Ascending aorta (tissue), 2 donors: ENCODE results near the gene TBX10. TPM values are rescaled to one million over a fixed set of nuclear protein-coding genes. Genes with fewer than 3 reads are reported as not detected.
"Not testable (repeated sequence)": the region's sequence is repeated elsewhere in the genome, so short reads cannot be mapped to it uniquely, and the experiment has no call there.

Experiments
- DNase-seq, 2 donors: peaks; one replicate each; pipeline ENCODE4 v3.0.0-alpha.2; 2019; ENCODE audit warnings: low spot score in 2 of 2
- H3K27ac ChIP-seq, 2 donors: fragments of 200-600 bp; sonication (generic); one replicate each; pipeline ENCODE4 v1.5.1; 2016 to 2017; ENCODE audit warnings: mild to moderate bottlenecking in 1 of 2
- H3K27me3 ChIP-seq: fragments of 200-600 bp; sonication (generic); one replicate; pipeline ENCODE4 v1.5.1; 2017
- H3K36me3 ChIP-seq, 2 donors: fragments of 200-600 bp; sonication (generic); one replicate each; pipeline ENCODE4 v1.5.1; 2016
- H3K4me1 ChIP-seq, 2 donors: fragments of 200-600 bp; sonication (generic); one replicate each; pipeline ENCODE4 v1.5.1; 2016 to 2017; ENCODE audit warnings: mild to moderate bottlenecking in 1 of 2
- H3K4me3 ChIP-seq, 2 donors: fragments of 200-600 bp; sonication (generic); one replicate each; pipeline ENCODE4 v1.5.1; 2016 to 2017; ENCODE audit warnings: mild to moderate bottlenecking in 1 of 2
- H3K9me3 ChIP-seq, 2 donors: fragments of 200-600 bp; sonication (generic); one replicate each; pipeline ENCODE4 v1.5.1; 2016
- intact Hi-C: fragments of 100-400 bp; cut with DNase I; formaldehyde crosslinking; loops from one replicate; pipeline ENCODE4 v1.15.1; 2023
- total RNA-seq: library from RNA; depleted of rRNA; stranded (reverse); fragments of >200 nt; gene quantifications from one replicate; pipeline ENCODE4 v1.1.0, GENCODE V29; 2016
- TF ChIP-seq, protein P1 (sequence below), 3 experiments: fragments of 200-600 bp in 2 of 3; fragments of 450-650 bp in 1 of 3; sonication (generic) in 2 of 3; IDR thresholded peaks; one replicate each; pipeline ENCODE4 v1.5.1; 2016 to 2019; ENCODE audit warnings: antibody characterized with exemption in 3 of 3, mild to moderate bottlenecking in 1 of 3, moderate library complexity in 1 of 3

TBX10 gene
- total RNA-seq, 1 donor from 2014 or later: not detected

DNA sequence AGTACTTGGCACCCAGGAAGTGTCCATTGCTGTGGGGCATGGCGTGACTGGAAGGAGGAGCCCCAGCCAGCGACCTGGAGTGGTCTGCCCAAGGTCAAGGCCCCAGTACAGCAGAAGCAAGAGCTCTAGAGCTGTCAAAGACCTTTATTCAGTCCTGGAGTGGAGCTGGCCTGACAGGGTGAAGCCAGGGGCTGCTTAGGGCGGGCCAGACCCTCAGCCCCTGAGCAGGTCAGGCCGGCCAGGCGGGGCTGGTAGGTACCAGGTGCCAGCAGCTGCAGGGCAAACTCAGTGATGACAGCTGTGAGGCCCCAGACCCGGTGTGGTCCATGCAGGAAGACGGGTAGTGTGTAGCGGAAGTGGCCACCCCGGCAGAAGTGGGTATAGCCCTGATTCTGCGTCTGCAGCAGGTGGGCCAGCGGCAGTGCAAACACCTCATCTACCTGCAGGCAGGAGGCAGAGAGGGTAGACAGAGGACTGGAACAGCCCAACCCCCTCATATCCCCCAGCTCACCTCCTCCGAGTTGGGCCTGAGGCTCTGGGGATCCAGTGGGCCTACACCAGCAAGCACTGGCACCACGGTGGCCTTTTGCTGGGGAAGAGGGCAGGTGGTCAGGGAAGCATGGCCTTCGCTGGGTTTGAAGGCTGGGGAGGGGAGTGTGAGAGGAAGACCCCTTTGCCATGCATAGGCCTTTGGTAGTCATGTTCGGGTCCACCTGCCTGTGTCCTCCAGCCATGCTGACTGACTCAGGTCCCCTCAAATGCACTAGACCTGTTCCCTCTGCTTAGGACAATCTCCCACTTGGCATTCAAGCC, 11.5 kb downstream of the TBX10 start:
- Histone ChIP-seq H3K27ac (no peak overlapping the region), H3K4me3 (no peak overlapping the region), H3K4me1 (peaks cover 4 to 6% of the 10 kb centered on the region in 2 donors), H3K9me3 (no peaks in the 10 kb centered on the region), H3K36me3 (no peaks in the 10 kb centered on the region), H3K27me3 (no peaks in the 10 kb centered on the region)
- DNase-seq: no peak
- TF ChIP-seq, protein P1, sequence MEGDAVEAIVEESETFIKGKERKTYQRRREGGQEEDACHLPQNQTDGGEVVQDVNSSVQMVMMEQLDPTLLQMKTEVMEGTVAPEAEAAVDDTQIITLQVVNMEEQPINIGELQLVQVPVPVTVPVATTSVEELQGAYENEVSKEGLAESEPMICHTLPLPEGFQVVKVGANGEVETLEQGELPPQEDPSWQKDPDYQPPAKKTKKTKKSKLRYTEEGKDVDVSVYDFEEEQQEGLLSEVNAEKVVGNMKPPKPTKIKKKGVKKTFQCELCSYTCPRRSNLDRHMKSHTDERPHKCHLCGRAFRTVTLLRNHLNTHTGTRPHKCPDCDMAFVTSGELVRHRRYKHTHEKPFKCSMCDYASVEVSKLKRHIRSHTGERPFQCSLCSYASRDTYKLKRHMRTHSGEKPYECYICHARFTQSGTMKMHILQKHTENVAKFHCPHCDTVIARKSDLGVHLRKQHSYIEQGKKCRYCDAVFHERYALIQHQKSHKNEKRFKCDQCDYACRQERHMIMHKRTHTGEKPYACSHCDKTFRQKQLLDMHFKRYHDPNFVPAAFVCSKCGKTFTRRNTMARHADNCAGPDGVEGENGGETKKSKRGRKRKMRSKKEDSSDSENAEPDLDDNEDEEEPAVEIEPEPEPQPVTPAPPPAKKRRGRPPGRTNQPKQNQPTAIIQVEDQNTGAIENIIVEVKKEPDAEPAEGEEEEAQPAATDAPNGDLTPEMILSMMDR (IDR thresholded peaks at IDR 0.05): no peak
- intact Hi-C loops: loop anchor here (2.0 kb wide), 1 partner anchor 45 kb away; the partner anchor contains the start of gene GSTP1

DNA sequence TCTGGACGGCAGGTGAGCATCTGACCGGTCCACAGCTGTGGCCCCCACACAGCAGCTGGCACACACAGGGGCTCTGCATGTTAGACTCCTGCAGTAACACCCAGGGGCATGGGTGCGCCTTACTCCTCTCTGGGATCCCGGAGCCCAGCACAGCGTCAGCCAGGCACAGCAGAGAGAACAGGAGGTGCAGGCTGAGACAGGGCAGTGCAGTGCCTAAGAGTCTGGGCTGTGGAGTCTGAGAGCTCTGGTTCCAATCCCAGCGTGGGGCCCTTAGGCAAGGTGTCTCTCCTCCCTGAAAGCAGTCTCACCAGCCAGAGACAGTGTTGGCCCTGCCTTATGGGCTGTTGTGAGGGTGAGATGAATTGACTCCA, 12.1 kb downstream of the TBX10 start:
- Histone ChIP-seq H3K27me3 (no peaks in the 10 kb centered on the region), H3K27ac (no peak overlapping the region), H3K36me3 (no peaks in the 10 kb centered on the region), H3K4me1 (peaks cover 4 to 6% of the 10 kb centered on the region in 2 donors), H3K9me3 (no peaks in the 10 kb centered on the region), H3K4me3 (no peak overlapping the region)
- intact Hi-C loops: no loop called here
- TF ChIP-seq, protein P1 (IDR thresholded peaks at IDR 0.05): no peak
- DNase-seq: no peak

DNA sequence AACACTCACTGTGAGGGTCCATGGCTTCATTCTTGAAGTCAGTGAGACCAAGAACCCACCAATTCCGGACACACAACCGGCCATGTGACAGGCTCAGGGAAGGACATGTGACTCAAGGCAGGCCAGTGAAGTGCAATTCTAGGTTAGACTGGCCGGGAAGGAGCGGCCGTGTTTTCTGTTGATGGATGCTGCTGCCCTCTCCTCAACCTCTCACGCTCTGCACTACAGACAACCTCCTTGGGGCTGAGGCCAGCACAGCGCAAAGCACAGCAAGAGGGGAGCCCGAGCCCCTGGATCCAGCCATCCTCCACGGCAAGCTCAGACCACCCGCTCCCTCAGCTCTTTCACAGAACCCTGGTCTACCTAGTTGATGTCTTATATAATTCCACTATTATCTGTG, 12.6 kb downstream of the TBX10 start:
- intact Hi-C loops: no loop called here
- Histone ChIP-seq H3K4me3 (no peak overlapping the region), H3K27me3 (no peaks in the 10 kb centered on the region), H3K27ac (no peak overlapping the region), H3K9me3 (no peaks in the 10 kb centered on the region), H3K4me1 (peaks cover 4 to 6% of the 10 kb centered on the region in 2 donors), H3K36me3 (no peaks in the 10 kb centered on the region)
- TF ChIP-seq, protein P1 (IDR thresholded peaks at IDR 0.05): no peak
- no peak for DNase-seq

DNA sequence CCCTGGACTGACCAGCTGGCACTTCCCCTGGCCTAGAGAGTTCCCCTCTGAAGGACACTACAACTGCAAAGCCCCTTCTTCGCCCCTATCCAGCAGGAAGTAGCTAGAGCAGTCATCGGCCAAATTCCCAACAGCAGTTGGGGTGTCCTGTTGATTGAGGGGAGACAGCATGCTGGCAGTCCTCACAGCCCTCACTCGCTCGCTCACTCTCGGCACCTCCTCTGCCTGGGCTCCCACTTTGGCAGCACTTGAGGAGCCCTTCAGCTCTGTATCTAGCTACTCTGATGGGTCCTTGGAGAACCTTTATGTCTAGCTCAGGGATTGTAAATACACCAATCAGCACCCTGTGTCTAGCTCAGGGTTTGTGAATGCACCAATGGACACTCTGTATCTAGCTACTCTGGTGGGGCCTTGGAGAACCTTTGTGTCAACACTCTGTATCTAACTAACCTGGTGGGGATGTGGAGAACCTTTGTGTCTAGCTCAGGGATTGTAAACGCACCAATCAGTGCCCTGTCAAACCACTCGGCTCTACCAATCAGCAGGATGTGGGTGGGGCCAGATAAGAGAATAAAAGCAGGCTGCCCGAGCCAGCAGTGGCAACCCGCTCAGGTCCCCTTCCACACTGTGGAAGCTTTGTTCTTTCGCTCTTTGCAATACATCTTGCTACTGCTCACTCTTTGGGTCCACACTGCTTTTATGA, 13.3 kb downstream of the TBX10 start:
- H3K9me3 ChIP-seq, H3K4me3 ChIP-seq, H3K27me3 ChIP-seq, DNase-seq, intact Hi-C loops, H3K4me1 ChIP-seq, H3K27ac ChIP-seq, H3K36me3 ChIP-seq: not testable (repeated sequence)

DNA sequence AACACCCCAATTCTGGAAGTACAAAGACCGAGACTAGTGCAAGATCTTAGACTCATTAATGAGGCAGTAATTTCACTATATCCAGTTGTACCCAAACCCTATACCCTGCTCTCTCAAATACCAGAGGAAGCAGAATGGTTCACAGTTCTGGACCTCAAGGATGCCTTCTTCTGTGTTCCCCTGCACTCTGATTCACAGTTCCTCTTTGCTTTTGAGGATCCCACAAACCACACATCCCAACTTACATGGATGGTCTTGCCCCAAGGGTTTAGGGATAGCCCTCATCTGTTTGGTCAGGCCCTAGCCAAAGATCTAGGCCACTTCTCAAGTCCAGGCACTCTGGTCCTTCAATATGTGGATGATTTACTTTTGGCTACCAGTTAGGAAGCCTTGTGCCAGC, 15.8 kb downstream of the TBX10 start:
- H3K27ac ChIP-seq, H3K36me3 ChIP-seq, H3K4me1 ChIP-seq, intact Hi-C loops, H3K27me3 ChIP-seq, H3K9me3 ChIP-seq, H3K4me3 ChIP-seq, DNase-seq: not testable (repeated sequence)

DNA sequence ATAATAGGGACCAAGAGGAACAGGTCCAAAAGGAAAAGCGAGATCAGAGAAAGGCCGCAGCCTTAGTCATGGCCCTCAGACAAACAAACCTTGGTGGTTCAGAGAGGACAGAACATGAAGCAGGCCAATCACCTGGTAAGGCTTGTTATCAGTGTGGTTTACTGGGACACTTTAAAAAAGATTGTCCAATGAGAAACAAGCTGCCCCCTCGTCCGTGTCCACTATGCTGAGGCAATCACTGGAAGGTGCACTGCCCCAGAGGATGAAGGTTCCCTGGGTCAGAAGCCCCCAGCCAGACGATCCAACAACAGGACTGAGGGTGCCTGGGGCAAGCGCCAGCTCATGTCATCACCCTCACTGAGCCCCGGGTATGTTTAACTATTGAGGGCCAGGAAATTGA, 16.7 kb downstream of the TBX10 start:
- H3K27me3 ChIP-seq, intact Hi-C loops, H3K36me3 ChIP-seq, H3K27ac ChIP-seq, H3K9me3 ChIP-seq, DNase-seq, H3K4me1 ChIP-seq, H3K4me3 ChIP-seq: not testable (repeated sequence)

DNA sequence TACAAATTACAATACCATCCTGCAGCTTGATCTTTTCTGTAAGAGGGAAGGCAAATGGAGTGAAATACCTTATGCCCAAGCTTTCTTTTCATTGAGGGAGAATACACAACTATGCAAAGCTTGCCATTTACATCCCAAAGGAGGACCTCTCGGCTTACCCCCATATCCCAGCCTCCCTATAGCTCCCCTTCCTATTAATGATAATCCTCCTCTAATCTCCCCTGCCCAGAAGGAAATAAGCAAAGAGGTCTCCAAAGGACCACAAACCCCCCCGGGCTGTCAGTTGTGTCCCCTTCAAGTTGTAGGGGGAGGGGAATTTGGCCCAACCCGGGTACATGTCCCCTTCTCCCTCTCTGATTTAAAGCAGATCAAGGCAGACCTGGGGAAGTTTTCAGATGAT, 17.6 kb downstream of the TBX10 start:
- H3K27me3 ChIP-seq, H3K36me3 ChIP-seq, DNase-seq, H3K4me1 ChIP-seq, H3K4me3 ChIP-seq, H3K9me3 ChIP-seq, intact Hi-C loops, H3K27ac ChIP-seq: not testable (repeated sequence)

DNA sequence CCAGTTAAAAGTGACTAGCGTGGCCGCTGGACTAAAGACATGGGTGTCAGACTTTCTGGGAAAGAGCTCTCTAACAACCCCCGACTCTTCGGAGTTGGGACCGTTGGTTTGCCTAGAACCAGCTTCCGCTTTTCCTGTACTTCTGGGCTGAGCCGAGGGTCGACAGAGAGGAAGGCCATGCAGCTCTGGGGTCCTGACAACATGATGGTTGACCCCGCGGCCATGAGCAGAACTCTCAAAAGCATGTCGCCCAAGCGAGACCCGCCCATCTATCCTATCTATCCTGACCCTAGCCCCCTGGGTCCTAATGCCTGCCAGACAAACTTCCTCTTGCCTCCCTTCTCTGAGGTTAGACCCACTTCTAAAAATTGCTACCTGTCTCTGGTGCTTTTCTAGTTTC, 18.9 kb downstream of the TBX10 start:
- H3K4me1 ChIP-seq, H3K9me3 ChIP-seq, H3K27me3 ChIP-seq, intact Hi-C loops, DNase-seq, H3K27ac ChIP-seq, H3K36me3 ChIP-seq, H3K4me3 ChIP-seq: not testable (repeated sequence)

DNA sequence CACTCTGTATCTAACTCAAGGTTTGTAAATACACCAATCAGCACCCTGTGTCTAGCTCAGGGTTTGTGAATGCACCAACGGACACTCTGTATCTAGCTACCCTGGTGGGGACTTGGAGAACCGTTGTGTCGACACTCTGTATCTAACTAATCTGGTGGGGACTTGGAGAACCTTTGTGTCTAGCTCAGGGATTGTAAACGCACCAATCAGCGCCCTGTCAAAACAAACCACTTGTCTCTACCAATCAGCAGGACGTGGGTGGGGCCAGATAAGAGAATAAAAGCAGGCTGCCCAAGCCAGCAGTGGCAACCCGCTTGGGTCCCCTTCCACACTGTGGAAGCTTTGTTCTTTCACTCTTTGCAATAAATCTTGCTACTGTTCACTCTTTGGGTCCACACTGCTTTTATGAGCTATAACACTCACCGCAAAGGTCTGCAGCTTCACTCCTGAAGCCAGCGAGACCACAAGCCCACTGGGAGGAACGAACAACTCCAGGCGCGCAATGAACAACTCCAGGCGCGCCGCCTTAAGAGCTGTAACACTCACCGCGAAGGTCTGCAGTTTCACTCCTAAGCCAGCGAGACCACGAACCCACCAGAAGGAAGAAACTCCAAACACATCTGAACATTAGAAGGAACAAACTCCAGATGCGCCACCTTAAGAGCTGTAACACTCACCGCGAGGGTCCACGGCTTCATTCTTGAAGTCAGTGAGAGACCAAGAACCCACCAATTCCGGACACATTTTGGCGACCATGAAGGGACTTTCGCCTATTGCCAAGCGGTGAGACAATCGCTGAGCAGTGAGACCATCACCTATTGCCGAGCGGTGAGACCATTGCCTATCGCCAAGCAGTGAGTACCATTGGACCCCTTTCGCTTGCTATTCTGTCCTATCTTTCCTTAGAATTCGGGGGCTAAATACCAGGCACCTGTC, 19.6 kb downstream of the TBX10 start:
- intact Hi-C loops, H3K27ac ChIP-seq, H3K9me3 ChIP-seq, H3K27me3 ChIP-seq, DNase-seq, H3K4me1 ChIP-seq, H3K4me3 ChIP-seq, H3K36me3 ChIP-seq: not testable (repeated sequence)

DNA sequence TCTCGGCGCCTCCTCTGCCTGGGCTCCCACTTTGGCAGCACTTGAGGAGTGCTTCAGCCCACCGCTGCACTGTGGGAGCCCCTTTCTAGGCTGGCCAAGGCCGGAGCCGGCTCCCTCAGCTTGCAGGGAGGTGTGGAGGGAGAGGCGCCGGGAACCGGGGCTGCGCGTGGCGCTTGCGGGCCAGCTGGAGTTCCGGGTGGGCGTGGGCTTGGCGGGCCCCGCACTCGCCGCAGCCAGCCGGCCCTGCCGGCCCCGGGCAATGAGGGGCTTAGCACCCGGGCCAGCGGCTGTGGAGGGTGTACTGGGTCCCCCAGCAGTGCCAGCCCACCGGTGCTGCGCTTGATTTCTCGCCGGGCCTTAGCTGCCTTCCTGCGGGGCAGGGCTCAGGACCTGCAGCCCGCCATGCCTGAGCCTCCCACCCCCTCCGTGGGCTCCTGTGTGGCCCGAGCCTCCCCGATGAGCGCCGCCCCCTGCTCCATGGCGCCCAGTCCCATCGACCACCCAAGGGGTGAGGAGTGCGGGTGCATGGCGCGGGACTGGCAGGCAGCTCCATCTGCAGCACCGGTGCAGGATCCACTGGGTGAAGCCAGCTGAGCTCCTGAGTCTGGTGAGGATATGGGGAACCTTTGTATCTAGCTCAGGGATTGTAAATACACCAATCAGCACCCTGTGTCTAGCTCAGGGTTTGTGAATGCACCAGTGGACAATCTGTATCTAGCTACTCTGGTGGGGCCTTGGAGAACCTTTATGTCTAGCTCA, 20.5 kb downstream of the TBX10 start:
- H3K36me3 ChIP-seq, H3K9me3 ChIP-seq, H3K27me3 ChIP-seq, H3K4me3 ChIP-seq, intact Hi-C loops, H3K27ac ChIP-seq, H3K4me1 ChIP-seq, DNase-seq: not testable (repeated sequence)
